ENCODE data around the gene GREB1L.

- TF ChIP-seq POLR2A (IDR thresholded peaks at IDR 0.05) (no peak), CTCF (IDR thresholded peaks at IDR 0.05) (no peak)
Measured at GRCh38 chr18:21330122-21330701, 88.2 kb downstream of the GREB1L start.

Data from right lobe of liver (tissue), 4 donors.